Measurements from ENCODE around the gene ALPK3.

The ALPK3 gene

GRCh38 chr15:84889991-84890669, 73.0 kb downstream of the ALPK3 start:
- DNase-seq (ENCODE audit: low read depth): no peak
- no peak overlapping the region for H3K4me3 ChIP-seq (ENCODE audit: control insufficient read depth, low read depth, low read length)
- no peak for TF ChIP-seq CTCF (conservative IDR thresholded peaks at IDR 0.05; ENCODE audit: control insufficient read depth, insufficient read depth, low read depth, low read length)

DNA sequence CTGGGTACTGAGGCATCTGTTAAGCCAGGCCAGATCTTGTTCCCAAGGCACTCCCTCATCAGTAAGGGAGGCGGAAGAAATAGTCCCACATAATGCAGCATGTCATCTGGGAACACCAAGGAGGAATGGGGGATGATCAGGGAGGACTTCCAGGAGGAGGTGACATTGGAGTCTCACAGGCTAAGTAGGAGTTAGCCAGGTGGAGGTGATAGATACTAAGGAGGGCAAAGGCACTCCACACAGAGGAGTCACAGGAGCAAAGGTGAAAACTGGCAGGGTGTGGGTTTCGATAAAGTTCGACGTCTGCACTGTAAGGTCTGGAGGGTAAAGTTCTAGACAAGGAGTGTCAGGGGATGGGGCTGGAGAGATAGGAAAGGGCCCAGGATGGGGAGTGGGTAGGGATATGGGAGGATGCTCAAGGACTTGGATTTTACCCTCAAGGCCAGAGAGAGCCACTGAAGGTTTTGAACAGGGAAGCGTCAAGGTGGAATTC, 73.6 kb downstream of the ALPK3 start:
- no peak for DNase-seq (ENCODE audit: low read depth)
- H3K4me3 ChIP-seq (ENCODE audit: control insufficient read depth, low read depth, low read length): no peak overlapping the region
- no peak for TF ChIP-seq CTCF (conservative IDR thresholded peaks at IDR 0.05; ENCODE audit: control insufficient read depth, insufficient read depth, low read depth, low read length)

GRCh38 chr15:84891339-84891738, 74.2 kb downstream of the ALPK3 start:
- no peak overlapping the region for H3K4me3 ChIP-seq (ENCODE audit: control insufficient read depth, low read depth, low read length)
- no peak for TF ChIP-seq CTCF (conservative IDR thresholded peaks at IDR 0.05; ENCODE audit: control insufficient read depth, insufficient read depth, low read depth, low read length)
- no peak for DNase-seq (ENCODE audit: low read depth)

DNA sequence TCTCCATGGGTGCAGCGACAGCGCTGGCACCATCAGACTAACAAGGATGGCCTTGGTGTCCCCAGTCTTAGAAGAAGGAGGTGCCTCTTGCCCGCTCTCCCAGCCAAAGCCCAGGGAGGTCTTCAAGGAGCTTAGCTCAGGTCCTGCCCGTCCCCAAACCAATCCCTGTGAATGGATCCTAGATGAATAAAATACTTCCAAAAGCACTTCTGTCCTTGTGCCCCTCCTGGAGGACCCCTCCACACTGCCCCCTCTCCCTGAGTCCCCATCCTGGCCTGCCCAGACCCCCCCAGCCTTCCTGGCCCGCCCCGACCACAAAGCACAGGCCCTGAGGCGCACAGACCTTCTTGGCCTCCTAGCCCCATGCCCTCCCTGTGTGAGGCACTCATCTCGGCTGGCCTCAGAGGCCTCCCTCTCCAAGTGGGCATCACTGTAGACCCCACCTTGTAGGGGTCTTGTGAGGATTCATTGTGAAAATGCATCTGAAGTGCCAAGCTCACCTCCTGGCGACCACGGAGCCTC, 75.7 kb downstream of the ALPK3 start:
- TF ChIP-seq CTCF (conservative IDR thresholded peaks at IDR 0.05; ENCODE audit: control insufficient read depth, insufficient read depth, low read depth, low read length): no peak
- DNase-seq (ENCODE audit: low read depth): no peak
- no peak overlapping the region for H3K4me3 ChIP-seq (ENCODE audit: control insufficient read depth, low read depth, low read length)

DNA sequence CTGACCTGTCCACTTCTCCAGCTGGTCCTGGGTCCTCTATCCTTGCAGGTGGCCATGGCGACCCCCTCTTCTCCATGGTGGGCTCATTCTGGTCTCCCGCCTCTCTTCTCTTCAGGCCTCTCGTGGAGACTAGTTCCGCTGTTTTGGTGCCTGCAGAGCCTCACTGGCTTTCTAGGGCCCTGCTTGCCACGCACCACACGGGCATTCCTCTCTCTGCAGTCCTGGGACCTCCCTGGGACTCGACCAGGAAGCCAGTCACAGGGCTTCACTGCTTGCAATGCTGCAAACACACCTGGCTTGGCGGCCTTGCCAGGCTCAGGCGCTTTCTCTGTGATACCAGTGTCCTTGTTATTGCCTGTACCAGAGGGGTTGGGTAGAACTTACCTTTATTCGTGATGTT, 76.5 kb downstream of the ALPK3 start:
- no peak for DNase-seq (ENCODE audit: low read depth)
- no peak overlapping the region for H3K4me3 ChIP-seq (ENCODE audit: control insufficient read depth, low read depth, low read length)
- no peak for TF ChIP-seq CTCF (conservative IDR thresholded peaks at IDR 0.05; ENCODE audit: control insufficient read depth, insufficient read depth, low read depth, low read length)

GRCh38 chr15:84894736-84895425, 77.7 kb downstream of the ALPK3 start:
- DNase-seq (ENCODE audit: low read depth): no peak
- TF ChIP-seq CTCF (conservative IDR thresholded peaks at IDR 0.05; ENCODE audit: control insufficient read depth, insufficient read depth, low read depth, low read length): no peak
- no peak overlapping the region for H3K4me3 ChIP-seq (ENCODE audit: control insufficient read depth, low read depth, low read length)
